WTC11 (cell line): ENCODE results near the gene TNPO1. TPM values are rescaled to one million over a fixed set of nuclear protein-coding genes. Genes with fewer than 3 reads are reported as not detected.

Experiments used
- ATAC-seq: fragments of 200-7000 bp; cut with Tn5 transposase; 2 replicates; pipeline ENCODE4 v1.10.0; 2021; ENCODE audit warnings: mild to moderate bottlenecking, moderate library complexity
- CTCF ChIA-PET: fragments of 300-600 bp; sonication (Branson Sonifier 250); formaldehyde crosslinking; loops from one replicate; lab custom pipeline; 2021; ENCODE audit warnings: antibody characterized with exemption; lab: Charles Lee
- POLR2A ChIA-PET: fragments of 350-600 bp; sonication (Branson Sonifier 250); formaldehyde crosslinking; loops from one replicate; lab custom pipeline; 2021; ENCODE audit warnings: antibody characterized with exemption; lab: Charles Lee
- DNase-seq: peaks from one replicate; pipeline ENCODE4 v3.0.0; 2021; ENCODE audit warnings: low spot score
- H3K27ac Mint-ChIP-seq: 2 replicates; pipeline ENCODE4 v1.8.0; 2021; ENCODE audit warnings: mixed read lengths
- H3K27me3 Mint-ChIP-seq: 2 replicates; pipeline ENCODE4 v1.8.0; 2021; ENCODE audit warnings: low read depth, mild to moderate bottlenecking, moderate library complexity, mixed read lengths
- H3K36me3 Mint-ChIP-seq: 2 replicates; pipeline ENCODE4 v1.8.0; 2021; ENCODE audit warnings: mixed read lengths
- H3K4me1 Mint-ChIP-seq: 2 replicates; pipeline ENCODE4 v1.8.0; 2022; ENCODE audit warnings: mixed read lengths
- H3K4me3 Mint-ChIP-seq: 2 replicates; pipeline ENCODE4 v1.8.0; 2021; ENCODE audit warnings: mild to moderate bottlenecking, moderate library complexity, mixed read lengths
- H3K9me3 Mint-ChIP-seq: 2 replicates; pipeline ENCODE4 v1.8.0; 2021; ENCODE audit warnings: mixed read lengths
- ATF1 ChIP-seq: sonication (generic); formaldehyde crosslinking; IDR thresholded peaks from 2 replicates; pipeline ENCODE4 v1.8.1; 2023; ENCODE audit warnings: mild to moderate bottlenecking, moderate library complexity, missing genetic modification reagents
- GABPB1 ChIP-seq: sonication (generic); formaldehyde crosslinking; IDR thresholded peaks from 2 replicates; pipeline ENCODE4 v1.8.1; 2023; ENCODE audit warnings: mild to moderate bottlenecking, missing genetic modification reagents
- IRF1 ChIP-seq: sonication (generic); formaldehyde crosslinking; IDR thresholded peaks from 2 replicates; pipeline ENCODE4 v1.8.0; 2023; ENCODE audit warnings: missing genetic modification reagents
- SP1 ChIP-seq: sonication (generic); formaldehyde crosslinking; conservative IDR thresholded peaks from 2 replicates; pipeline ENCODE4 v1.8.1; 2022; ENCODE audit warnings: missing genetic modification reagents
- TCF7 ChIP-seq: sonication (generic); formaldehyde crosslinking; IDR thresholded peaks from 2 replicates; pipeline ENCODE4 v1.8.0; 2022; ENCODE audit warnings: mild to moderate bottlenecking, low read depth, missing genetic modification reagents, moderate library complexity
- ZNF121 ChIP-seq: sonication (generic); formaldehyde crosslinking; IDR thresholded peaks from 2 replicates; pipeline ENCODE4 v1.8.0; 2023; ENCODE audit warnings: missing genetic modification reagents
- ZNF317 ChIP-seq: sonication (generic); formaldehyde crosslinking; IDR thresholded peaks from 2 replicates; pipeline ENCODE4 v1.8.1; 2023; ENCODE audit warnings: low read depth, mild to moderate bottlenecking, moderate library complexity, missing genetic modification reagents, borderline replicate concordance
- ZNF423 ChIP-seq: fragments of 250-450 bp; sonication (Bioruptor Pico); IDR thresholded peaks from 2 replicates; pipeline ENCODE4 v2.1.2; 2022; ENCODE audit warnings: mild to moderate bottlenecking, moderate library complexity
- microRNA-seq: library from miRNA; unstranded; fragments of <30 nt; microRNA quantifications from one replicate; pipeline ENCODE4 v1.2.0, GENCODE V29; 2022; ENCODE audit warnings: borderline number of aligned reads
- total RNA-seq: library from RNA; stranded (reverse); gene quantifications from 3 replicates; pipeline ENCODE4 v1.2.3, GENCODE V29; 2021
- TF ChIP-seq, protein P1 (sequence below): sonication (generic); formaldehyde crosslinking; IDR thresholded peaks from 2 replicates; pipeline ENCODE4 v1.8.1; 2022; ENCODE audit warnings: mild to moderate bottlenecking, moderate library complexity, missing genetic modification reagents
- TF ChIP-seq, protein P2 (sequence below): sonication (generic); formaldehyde crosslinking; IDR thresholded peaks from 2 replicates; pipeline ENCODE4 v1.8.1; 2023; ENCODE audit warnings: mild to moderate bottlenecking, missing genetic modification reagents, moderate library complexity
- TF ChIP-seq, protein P3 (sequence below): fragments of 250-450 bp; sonication (Bioruptor Pico); IDR thresholded peaks from 2 replicates; pipeline ENCODE4 v1.9.0; 2021; ENCODE audit warnings: mild to moderate bottlenecking, borderline replicate concordance

Gene TNPO1
- total RNA-seq, 1 experiment from 2014 or later, result 150 TPM

- TF ChIP-seq, protein P1, sequence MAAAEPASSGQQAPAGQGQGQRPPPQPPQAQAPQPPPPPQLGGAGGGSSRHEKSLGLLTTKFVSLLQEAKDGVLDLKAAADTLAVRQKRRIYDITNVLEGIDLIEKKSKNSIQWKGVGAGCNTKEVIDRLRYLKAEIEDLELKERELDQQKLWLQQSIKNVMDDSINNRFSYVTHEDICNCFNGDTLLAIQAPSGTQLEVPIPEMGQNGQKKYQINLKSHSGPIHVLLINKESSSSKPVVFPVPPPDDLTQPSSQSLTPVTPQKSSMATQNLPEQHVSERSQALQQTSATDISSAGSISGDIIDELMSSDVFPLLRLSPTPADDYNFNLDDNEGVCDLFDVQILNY (CRISPR knock-in tag), result no peak
- 0 out of 2 replicates have a peak, but pooled peaks have one; percentile 18 for TF ChIP-seq GABPB1 (CRISPR knock-in tag)
- TF ChIP-seq, protein P2, sequence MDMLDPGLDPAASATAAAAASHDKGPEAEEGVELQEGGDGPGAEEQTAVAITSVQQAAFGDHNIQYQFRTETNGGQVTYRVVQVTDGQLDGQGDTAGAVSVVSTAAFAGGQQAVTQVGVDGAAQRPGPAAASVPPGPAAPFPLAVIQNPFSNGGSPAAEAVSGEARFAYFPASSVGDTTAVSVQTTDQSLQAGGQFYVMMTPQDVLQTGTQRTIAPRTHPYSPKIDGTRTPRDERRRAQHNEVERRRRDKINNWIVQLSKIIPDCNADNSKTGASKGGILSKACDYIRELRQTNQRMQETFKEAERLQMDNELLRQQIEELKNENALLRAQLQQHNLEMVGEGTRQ (CRISPR knock-in tag), result 0 out of 2 replicates have a peak, but pooled peaks have one; percentile 11
These were observed 139.4 kb downstream of the TNPO1 start, which contains the start of gene FCHO2 (continued) for GRCh38 chr5:72955768-72956323.

DNA sequence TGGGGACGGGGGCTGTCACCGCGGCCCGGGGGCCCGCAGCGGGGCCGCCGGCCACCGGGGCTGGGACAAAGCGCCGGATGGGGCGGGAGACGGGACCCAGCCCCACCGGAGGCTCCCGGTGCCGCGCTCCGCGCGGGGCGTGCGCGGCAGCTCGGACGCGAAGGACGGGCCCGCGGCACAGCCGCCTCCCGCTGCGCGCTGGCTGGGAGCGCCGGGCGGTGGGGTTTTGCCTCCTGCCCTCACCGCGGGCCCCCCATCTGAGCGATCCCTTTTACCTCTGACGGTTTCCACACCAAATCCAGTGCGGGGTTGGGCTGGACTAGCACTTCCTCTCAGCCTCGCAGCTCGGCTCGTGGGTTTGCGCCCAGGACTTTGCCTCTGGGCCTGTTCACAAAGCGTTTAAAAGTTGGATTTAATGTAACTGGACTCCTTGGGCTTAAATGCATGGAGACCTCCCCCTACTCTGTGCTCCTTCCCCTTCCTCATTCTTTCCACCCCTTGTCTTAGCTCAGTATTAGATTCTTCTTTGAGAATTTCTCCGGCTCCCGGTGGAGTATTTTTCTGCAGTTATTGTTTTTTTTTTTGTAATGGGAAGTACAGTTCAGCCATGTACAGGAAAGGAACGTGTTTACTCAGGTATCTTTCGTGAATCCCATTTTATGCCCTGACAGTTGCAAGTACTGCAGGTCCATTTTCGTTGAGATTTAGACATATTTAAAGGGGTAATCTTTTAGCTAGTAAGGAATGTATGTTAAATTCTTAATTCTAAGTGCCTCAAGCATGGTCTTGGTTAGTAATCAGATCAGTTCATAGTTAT lies 140.1 kb downstream of the TNPO1 start:
- POLR2A ChIA-PET, result interaction anchor here (0.7 to 0.8 kb wide), 2 partner anchors 104 to 260 kb away, joined by 3 read pairs; no protein-coding TSS in a partner anchor
- DNase-seq (peak; percentile 34), ATAC-seq (peak; percentile 5)
- H3K4me3 Mint-ChIP-seq, result peak overlapping the region; percentile 86
- H3K9me3 Mint-ChIP-seq, result no peaks in the 10 kb centered on the region
- CTCF ChIA-PET, result interaction anchor here (0.6 to 2.9 kb wide), 14 partner anchors 12 to 423 kb away, joined by 3 to 17 read pairs (median 4); partner anchors contain the start of gene TMEM171
- H3K36me3 Mint-ChIP-seq, result no peaks in the 10 kb centered on the region
- H3K4me1 Mint-ChIP-seq, result peaks cover 31% of the 10 kb centered on the region
- peak overlapping the region; percentile 84 for H3K27ac Mint-ChIP-seq
- H3K27me3 Mint-ChIP-seq, result no peaks in the 10 kb centered on the region; the same call in 1 of the 2 replicates
- TF ChIP-seq ZNF317 (CRISPR knock-in tag) (no peak), ZNF423 (CRISPR knock-in tag) (peak; percentile 59; the same call in 1 of the 2 replicates), ATF1 (CRISPR knock-in tag) (no peak), TCF7 (CRISPR knock-in tag) (no peak), SP1 (CRISPR knock-in tag) (no peak)
- TF ChIP-seq, all 79 proteins: peak for 1

DNA sequence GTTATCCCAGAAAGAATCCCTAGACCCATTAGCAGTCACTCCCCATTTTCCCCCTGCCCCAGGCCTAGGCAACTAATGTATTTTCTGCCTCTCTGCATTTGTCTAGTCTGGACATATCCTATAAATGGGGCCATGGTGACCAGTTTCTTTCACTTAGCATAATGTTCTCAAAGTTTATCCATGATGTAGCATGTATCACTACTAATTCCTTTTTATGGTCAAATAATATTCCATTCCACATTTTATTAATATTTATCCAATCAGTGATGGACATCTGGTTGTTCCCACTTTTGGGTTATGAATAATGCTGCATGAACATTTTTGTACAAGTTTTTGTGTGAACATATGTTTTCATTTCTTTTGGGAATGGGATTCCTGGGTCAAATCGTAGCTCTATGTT lies 140.9 kb downstream of the TNPO1 start:
- CTCF ChIA-PET, result interaction anchor here (1.0 to 2.9 kb wide), 2 partner anchors 12 to 258 kb away, joined by 3 to 17 read pairs; no protein-coding TSS in a partner anchor
- no peak overlapping the region for H3K27ac Mint-ChIP-seq
- H3K4me1 Mint-ChIP-seq, result peaks cover 31% of the 10 kb centered on the region
- no peak for ATAC-seq
- no peaks in the 10 kb centered on the region; the same call in 1 of the 2 replicates for H3K27me3 Mint-ChIP-seq
- no peak for TF ChIP-seq IRF1 (CRISPR knock-in tag)
- TF ChIP-seq, all 79 proteins: peak for 0
- Mint-ChIP-seq H3K9me3 (no peaks in the 10 kb centered on the region), H3K36me3 (no peaks in the 10 kb centered on the region), H3K4me3 (peak overlapping the region; percentile 86)
- POLR2A ChIA-PET, result interaction anchor here (0.7 to 0.8 kb wide), 2 partner anchors 104 to 259 kb away, joined by 3 read pairs; no protein-coding TSS in a partner anchor
- DNase-seq, result no peak

- H3K27ac Mint-ChIP-seq, result no peak overlapping the region
- ChIA-PET CTCF (no interaction called here), POLR2A (no interaction called here)
- peaks cover 22% of the 10 kb centered on the region for H3K4me1 Mint-ChIP-seq
- no peak overlapping the region for H3K4me3 Mint-ChIP-seq
- H3K36me3 Mint-ChIP-seq, result no peaks in the 10 kb centered on the region
- no peaks in the 10 kb centered on the region; the same call in 1 of the 2 replicates for H3K27me3 Mint-ChIP-seq
- TF ChIP-seq, protein P3, sequence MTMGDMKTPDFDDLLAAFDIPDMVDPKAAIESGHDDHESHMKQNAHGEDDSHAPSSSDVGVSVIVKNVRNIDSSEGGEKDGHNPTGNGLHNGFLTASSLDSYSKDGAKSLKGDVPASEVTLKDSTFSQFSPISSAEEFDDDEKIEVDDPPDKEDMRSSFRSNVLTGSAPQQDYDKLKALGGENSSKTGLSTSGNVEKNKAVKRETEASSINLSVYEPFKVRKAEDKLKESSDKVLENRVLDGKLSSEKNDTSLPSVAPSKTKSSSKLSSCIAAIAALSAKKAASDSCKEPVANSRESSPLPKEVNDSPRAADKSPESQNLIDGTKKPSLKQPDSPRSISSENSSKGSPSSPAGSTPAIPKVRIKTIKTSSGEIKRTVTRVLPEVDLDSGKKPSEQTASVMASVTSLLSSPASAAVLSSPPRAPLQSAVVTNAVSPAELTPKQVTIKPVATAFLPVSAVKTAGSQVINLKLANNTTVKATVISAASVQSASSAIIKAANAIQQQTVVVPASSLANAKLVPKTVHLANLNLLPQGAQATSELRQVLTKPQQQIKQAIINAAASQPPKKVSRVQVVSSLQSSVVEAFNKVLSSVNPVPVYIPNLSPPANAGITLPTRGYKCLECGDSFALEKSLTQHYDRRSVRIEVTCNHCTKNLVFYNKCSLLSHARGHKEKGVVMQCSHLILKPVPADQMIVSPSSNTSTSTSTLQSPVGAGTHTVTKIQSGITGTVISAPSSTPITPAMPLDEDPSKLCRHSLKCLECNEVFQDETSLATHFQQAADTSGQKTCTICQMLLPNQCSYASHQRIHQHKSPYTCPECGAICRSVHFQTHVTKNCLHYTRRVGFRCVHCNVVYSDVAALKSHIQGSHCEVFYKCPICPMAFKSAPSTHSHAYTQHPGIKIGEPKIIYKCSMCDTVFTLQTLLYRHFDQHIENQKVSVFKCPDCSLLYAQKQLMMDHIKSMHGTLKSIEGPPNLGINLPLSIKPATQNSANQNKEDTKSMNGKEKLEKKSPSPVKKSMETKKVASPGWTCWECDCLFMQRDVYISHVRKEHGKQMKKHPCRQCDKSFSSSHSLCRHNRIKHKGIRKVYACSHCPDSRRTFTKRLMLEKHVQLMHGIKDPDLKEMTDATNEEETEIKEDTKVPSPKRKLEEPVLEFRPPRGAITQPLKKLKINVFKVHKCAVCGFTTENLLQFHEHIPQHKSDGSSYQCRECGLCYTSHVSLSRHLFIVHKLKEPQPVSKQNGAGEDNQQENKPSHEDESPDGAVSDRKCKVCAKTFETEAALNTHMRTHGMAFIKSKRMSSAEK (CRISPR knock-in tag), result no peak
- 0 out of 2 replicates have a peak, but pooled peaks have one; percentile 20 for TF ChIP-seq ZNF121 (CRISPR knock-in tag)
- ATAC-seq, result no peak
- no peak for DNase-seq
- no peaks in the 10 kb centered on the region for H3K9me3 Mint-ChIP-seq
These were observed 142.8 kb downstream of the TNPO1 start for GRCh38 chr5:72959257-72959656.

Small RNAs within 50 kb of the gene (microRNA-seq; reads per million reads assigned to microRNA genes)
- gene MIR4804, result not detected

Other genes starting within 250 kb of the TNPO1 start
- 11.0 to 14.9 TPM (median 13.9 TPM) in 3 replicates for gene FCHO2, start 139.4 kb downstream of the TNPO1 start, total RNA-seq